Measurements from ENCODE around the gene ADGRG1.

Gene ADGRG1

DNA sequence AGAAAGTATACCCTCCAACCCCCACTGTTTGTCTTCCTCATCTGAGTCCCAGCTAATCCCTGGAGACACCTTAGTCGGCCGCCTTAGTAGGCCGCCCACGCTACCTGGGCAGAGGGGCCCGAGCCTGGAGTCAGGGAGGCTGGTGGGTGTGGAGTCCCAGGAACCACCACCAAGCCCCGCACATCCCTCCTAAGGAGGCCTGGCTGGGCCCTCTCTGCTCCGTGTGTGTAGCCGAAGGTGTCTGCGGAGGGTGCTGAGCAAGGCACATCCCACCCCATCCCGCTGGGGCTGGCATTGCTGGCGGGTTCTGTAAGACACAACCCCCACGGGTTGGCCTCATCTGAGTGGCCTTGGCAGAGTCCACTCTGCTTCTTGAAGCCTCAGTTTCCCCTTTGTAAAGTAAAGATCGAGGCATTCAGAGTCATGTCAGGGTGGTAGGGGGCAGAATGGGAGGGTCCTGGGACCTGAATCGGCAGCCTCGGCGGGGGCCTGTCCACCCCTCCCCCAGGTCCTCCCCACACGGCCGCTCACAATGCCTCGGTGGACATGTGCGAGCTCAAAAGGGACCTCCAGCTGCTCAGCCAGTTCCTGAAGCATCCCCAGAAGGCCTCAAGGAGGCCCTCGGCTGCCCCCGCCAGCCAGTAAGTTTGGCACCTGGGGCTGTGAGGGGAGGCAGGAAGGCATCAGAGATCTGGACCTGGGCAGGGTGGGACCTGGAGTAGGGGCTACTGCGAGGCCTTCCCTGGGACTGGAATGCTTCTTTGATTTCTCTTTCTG is 24.5 kb downstream of the ADGRG1 start:
- no peak overlapping the region for H3K14ac ChIP-seq (ENCODE audit: low read length)
- H3K27ac ChIP-seq (ENCODE audit: low read depth, low read length), result no peak overlapping the region
- no CpG with 5 or more reads among the region's 23 CpGs for WGBS (ENCODE audit: extremely low coverage, insufficient coverage, insufficient read length)
- no peak overlapping the region for H3K9ac ChIP-seq (ENCODE audit: low read length)
- DNase-seq, result no peak
- H3K4me1 ChIP-seq (ENCODE audit: control insufficient read depth in 1 of 2, insufficient read depth in 2 of 2, low read length in 2 of 2), result peaks cover 0 to under 1% of the 10 kb centered on the region in 2 experiments
- H2BK120ac ChIP-seq (ENCODE audit: insufficient read depth, low read length, poor library complexity), result no peak overlapping the region
- H3K9me3 ChIP-seq (ENCODE audit: insufficient read depth, low read depth, low read length), result no peaks in the 10 kb centered on the region
- no peak overlapping the region for H3K4me3 ChIP-seq (ENCODE audit: low read depth, low read length)
- H3K4ac ChIP-seq (ENCODE audit: low read depth, low read length), result no peak overlapping the region
- H3K4me2 ChIP-seq (ENCODE audit: low read length), result no peak overlapping the region
- H4K8ac ChIP-seq (ENCODE audit: low read depth, low read length), result no peak overlapping the region
- no peaks in the 10 kb centered on the region for H3K79me2 ChIP-seq (ENCODE audit: control insufficient read depth, insufficient read depth, low read length, poor library complexity)
- no peak overlapping the region for H2AK5ac ChIP-seq (ENCODE audit: low read length)
- H2BK5ac ChIP-seq (ENCODE audit: low read depth, low read length, poor library complexity), result no peak overlapping the region
- H3K79me1 ChIP-seq (ENCODE audit: low read length), result no peaks in the 10 kb centered on the region
- no peak overlapping the region for H2AFZ ChIP-seq (ENCODE audit: insufficient read depth, low read length, poor library complexity)
- no peak overlapping the region for H2BK12ac ChIP-seq (ENCODE audit: low read length)
- H4K91ac ChIP-seq (ENCODE audit: low read depth, low read length), result no peak overlapping the region
- H3K23ac ChIP-seq (ENCODE audit: low read length), result no peak overlapping the region
- no peak overlapping the region for H4K12ac ChIP-seq (ENCODE audit: low read depth, low read length)
- H3K18ac ChIP-seq (ENCODE audit: low read length), result no peak overlapping the region
- no peaks in the 10 kb centered on the region for H3K27me3 ChIP-seq (ENCODE audit: insufficient read depth, low read length)
- peaks cover 54 to 58% of the 10 kb centered on the region in 2 experiments for H3K36me3 ChIP-seq (ENCODE audit: control insufficient read depth in 1 of 2, insufficient read depth in 2 of 2, low read length in 2 of 2)

DNA sequence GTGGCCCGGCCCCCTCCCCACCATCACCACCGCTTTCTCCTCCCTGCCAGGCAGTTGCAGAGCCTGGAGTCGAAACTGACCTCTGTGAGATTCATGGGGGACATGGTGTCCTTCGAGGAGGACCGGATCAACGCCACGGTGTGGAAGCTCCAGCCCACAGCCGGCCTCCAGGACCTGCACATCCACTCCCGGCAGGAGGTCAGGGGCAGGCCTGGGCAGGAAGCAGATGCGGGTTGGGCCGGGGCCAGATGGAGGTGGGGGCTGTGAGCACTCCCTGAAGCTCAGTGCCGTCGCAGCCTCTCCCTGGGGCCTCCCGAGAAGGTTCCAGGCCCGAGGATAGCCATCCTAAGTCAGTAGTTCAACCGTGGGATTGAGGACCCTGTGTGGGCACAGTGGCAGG is 25.5 kb downstream of the ADGRG1 start:
- no peak overlapping the region for H3K27ac ChIP-seq (ENCODE audit: low read depth, low read length)
- no peak overlapping the region for H4K91ac ChIP-seq (ENCODE audit: low read depth, low read length)
- no peak overlapping the region for H2AFZ ChIP-seq (ENCODE audit: insufficient read depth, low read length, poor library complexity)
- H3K4me2 ChIP-seq (ENCODE audit: low read length), result no peak overlapping the region
- peak; percentile 72 to 78 for DNase-seq
- no peak overlapping the region for H3K4me3 ChIP-seq (ENCODE audit: low read depth, low read length)
- H3K36me3 ChIP-seq (ENCODE audit: control insufficient read depth in 1 of 2, insufficient read depth in 2 of 2, low read length in 2 of 2), result peaks cover 62 to 66% of the 10 kb centered on the region in 2 experiments
- H3K9ac ChIP-seq (ENCODE audit: low read length), result no peak overlapping the region
- no peak overlapping the region for H3K14ac ChIP-seq (ENCODE audit: low read length)
- no peak overlapping the region for H2BK12ac ChIP-seq (ENCODE audit: low read length)
- H3K23ac ChIP-seq (ENCODE audit: low read length), result no peak overlapping the region
- H3K4me1 ChIP-seq (ENCODE audit: control insufficient read depth in 1 of 2, insufficient read depth in 2 of 2, low read length in 2 of 2), result no peaks in the 10 kb centered on the region
- H3K4ac ChIP-seq (ENCODE audit: low read depth, low read length), result no peak overlapping the region
- no peak overlapping the region for H2BK5ac ChIP-seq (ENCODE audit: low read depth, low read length, poor library complexity)
- no CpG with 5 or more reads among the region's 16 CpGs for WGBS (ENCODE audit: extremely low coverage, insufficient coverage, insufficient read length)
- no peaks in the 10 kb centered on the region for H3K79me1 ChIP-seq (ENCODE audit: low read length)
- no peaks in the 10 kb centered on the region for H3K9me3 ChIP-seq (ENCODE audit: insufficient read depth, low read depth, low read length)
- no peak overlapping the region for H3K18ac ChIP-seq (ENCODE audit: low read length)
- no peak overlapping the region for H2BK120ac ChIP-seq (ENCODE audit: insufficient read depth, low read length, poor library complexity)
- no peaks in the 10 kb centered on the region for H3K79me2 ChIP-seq (ENCODE audit: control insufficient read depth, insufficient read depth, low read length, poor library complexity)
- no peak overlapping the region for H2AK5ac ChIP-seq (ENCODE audit: low read length)
- H3K27me3 ChIP-seq (ENCODE audit: insufficient read depth, low read length), result no peaks in the 10 kb centered on the region
- H4K12ac ChIP-seq (ENCODE audit: low read depth, low read length), result no peak overlapping the region
- no peak overlapping the region for H4K8ac ChIP-seq (ENCODE audit: low read depth, low read length)

GRCh38 chr16:57656342-57656955 is 28.0 kb downstream of the ADGRG1 start:
- H3K79me1 ChIP-seq (ENCODE audit: low read length), result no peaks in the 10 kb centered on the region
- WGBS (ENCODE audit: extremely low coverage, insufficient coverage, insufficient read length), result no CpG with 5 or more reads among the region's 11 CpGs

GRCh38 chr16:57657228-57657627 is 28.8 kb downstream of the ADGRG1 start:
- no peak overlapping the region for H2BK120ac ChIP-seq (ENCODE audit: insufficient read depth, low read length, poor library complexity)
- H2BK5ac ChIP-seq (ENCODE audit: low read depth, low read length, poor library complexity), result no peak overlapping the region
- H3K36me3 ChIP-seq (ENCODE audit: control insufficient read depth in 1 of 2, insufficient read depth in 2 of 2, low read length in 2 of 2), result peaks cover 75 to 80% of the 10 kb centered on the region in 2 experiments
- no peak overlapping the region for H3K14ac ChIP-seq (ENCODE audit: low read length)
- H4K91ac ChIP-seq (ENCODE audit: low read depth, low read length), result no peak overlapping the region
- H2BK12ac ChIP-seq (ENCODE audit: low read length), result no peak overlapping the region
- WGBS (ENCODE audit: extremely low coverage, insufficient coverage, insufficient read length), result no CpG with 5 or more reads among the region's 13 CpGs
- no peak overlapping the region for H2AK5ac ChIP-seq (ENCODE audit: low read length)
- H3K9ac ChIP-seq (ENCODE audit: low read length), result no peak overlapping the region
- no peak overlapping the region for H3K23ac ChIP-seq (ENCODE audit: low read length)
- H3K27ac ChIP-seq (ENCODE audit: low read depth, low read length), result no peak overlapping the region
- no peak overlapping the region for H3K18ac ChIP-seq (ENCODE audit: low read length)
- no peak overlapping the region for H4K8ac ChIP-seq (ENCODE audit: low read depth, low read length)
- no peaks in the 10 kb centered on the region for H3K4me1 ChIP-seq (ENCODE audit: control insufficient read depth in 1 of 2, insufficient read depth in 2 of 2, low read length in 2 of 2)
- H3K4me2 ChIP-seq (ENCODE audit: low read length), result no peak overlapping the region
- no peak overlapping the region for H3K4me3 ChIP-seq (ENCODE audit: low read depth, low read length)
- H3K79me2 ChIP-seq (ENCODE audit: control insufficient read depth, insufficient read depth, low read length, poor library complexity), result no peaks in the 10 kb centered on the region
- no peak overlapping the region for H2AFZ ChIP-seq (ENCODE audit: insufficient read depth, low read length, poor library complexity)
- H3K9me3 ChIP-seq (ENCODE audit: insufficient read depth, low read depth, low read length), result no peaks in the 10 kb centered on the region
- no peaks in the 10 kb centered on the region for H3K79me1 ChIP-seq (ENCODE audit: low read length)
- no peak overlapping the region for H4K12ac ChIP-seq (ENCODE audit: low read depth, low read length)
- no peaks in the 10 kb centered on the region for H3K27me3 ChIP-seq (ENCODE audit: insufficient read depth, low read length)
- DNase-seq, result no peak
- H3K4ac ChIP-seq (ENCODE audit: low read depth, low read length), result no peak overlapping the region

More at GRCh38 chr16:57656342-57656955, 28.0 kb downstream of the ADGRG1 start:
- Histone ChIP-seq H3K27me3 (ENCODE audit: insufficient read depth, low read length) (no peaks in the 10 kb centered on the region), H3K4ac (ENCODE audit: low read depth, low read length) (no peak overlapping the region), H2BK5ac (ENCODE audit: low read depth, low read length, poor library complexity) (no peak overlapping the region), H3K9ac (ENCODE audit: low read length) (no peak overlapping the region), H3K4me3 (ENCODE audit: low read depth, low read length) (no peak overlapping the region), H4K8ac (ENCODE audit: low read depth, low read length) (no peak overlapping the region), H3K36me3 (ENCODE audit: control insufficient read depth in 1 of 2, insufficient read depth in 2 of 2, low read length in 2 of 2) (peaks cover 74 to 78% of the 10 kb centered on the region in 2 experiments), H3K18ac (ENCODE audit: low read length) (no peak overlapping the region), H2BK120ac (ENCODE audit: insufficient read depth, low read length, poor library complexity) (no peak overlapping the region), H3K4me1 (ENCODE audit: control insufficient read depth in 1 of 2, insufficient read depth in 2 of 2, low read length in 2 of 2) (no peaks in the 10 kb centered on the region), H3K14ac (ENCODE audit: low read length) (no peak overlapping the region), H3K4me2 (ENCODE audit: low read length) (no peak overlapping the region), H3K79me2 (ENCODE audit: control insufficient read depth, insufficient read depth, low read length, poor library complexity) (no peaks in the 10 kb centered on the region), H2BK12ac (ENCODE audit: low read length) (no peak overlapping the region), H2AFZ (ENCODE audit: insufficient read depth, low read length, poor library complexity) (no peak overlapping the region), H2AK5ac (ENCODE audit: low read length) (no peak overlapping the region), H4K91ac (ENCODE audit: low read depth, low read length) (no peak overlapping the region), H3K23ac (ENCODE audit: low read length) (no peak overlapping the region), H3K9me3 (ENCODE audit: insufficient read depth, low read depth, low read length) (no peaks in the 10 kb centered on the region), H3K27ac (ENCODE audit: low read depth, low read length) (no peak overlapping the region), H4K12ac (ENCODE audit: low read depth, low read length) (no peak overlapping the region)
- no peak for DNase-seq
